Kidney (tissue), 14 donors: ENCODE results near the gene CAMKMT. TPM values are rescaled to one million over a fixed set of nuclear protein-coding genes. Genes with fewer than 3 reads are reported as not detected.

Experiments used
- DNase-seq, 5 donors: peaks; one replicate each; pipeline ENCODE4 v3.0.0-alpha.2; 2013 to 2020
- FAIRE-seq: peaks from 2 replicates; lab custom pipeline; 2012; peaks lifted over from hg19 to GRCh38; lab: Jason Lieb, UNC
- H3K27ac ChIP-seq, 2 donors: one replicate each; pipeline ENCODE4 v1.7.0; 2013; ENCODE audit warnings: low read depth in 2 of 2, low read length in 2 of 2, inconsistent platforms in 1 of 2
- H3K27me3 ChIP-seq: one replicate; pipeline ENCODE4 v1.7.1; 2013; ENCODE audit warnings: low read length, inconsistent platforms; ENCODE audit not compliant: control insufficient read depth, insufficient read depth
- H3K36me3 ChIP-seq, 3 donors: one replicate each; pipeline versions ENCODE4 v1.7.0 to v1.7.1; 2013; ENCODE audit warnings: low read length in 3 of 3, control low read depth in 1 of 3, inconsistent platforms in 1 of 3; ENCODE audit not compliant: insufficient read depth in 3 of 3, control insufficient read depth in 2 of 3
- H3K4me1 ChIP-seq, 3 donors: one replicate each; pipeline versions ENCODE4 v1.7.0 to v1.7.1; 2013; ENCODE audit warnings: low read length in 3 of 3, inconsistent platforms in 1 of 3, low read depth in 1 of 3; ENCODE audit not compliant: control insufficient read depth in 2 of 3, insufficient read depth in 2 of 3
- H3K4me3 ChIP-seq, 3 donors: one replicate each; pipeline versions ENCODE4 v1.7.0 to v1.8.1; 2013; ENCODE audit warnings: low read length in 3 of 3, control low read depth in 1 of 3, inconsistent platforms in 1 of 3
- H3K9ac ChIP-seq, 3 donors: one replicate each; pipeline versions ENCODE4 v1.7.0 to v1.7.1; 2013; ENCODE audit warnings: low read length in 3 of 3, control low read depth in 1 of 3, inconsistent platforms in 1 of 3
- H3K9me3 ChIP-seq, 3 donors: one replicate each; pipeline versions ENCODE4 v1.7.0 to v1.7.1; 2013; ENCODE audit warnings: low read length in 3 of 3, control low read depth in 1 of 3, inconsistent platforms in 1 of 3; ENCODE audit not compliant: control insufficient read depth in 2 of 3, insufficient read depth in 1 of 3
- CTCF ChIP-seq: IDR thresholded peaks from 3 replicates; pipeline ENCODE4 v1.5.1; 2012; ENCODE audit warnings: mild to moderate bottlenecking, moderate library complexity, borderline replicate concordance; ENCODE audit not compliant: insufficient read depth; ENCODE audit errors: extremely low read depth
- intact Hi-C: fragments of 100-400 bp; cut with DNase I; formaldehyde crosslinking; loops from one replicate; pipeline ENCODE4 v1.11.1; 2022
- polyA plus RNA-seq: library from polyadenylated mRNA; stranded (reverse); fragments of 350-450 nt; fragmentation: Illumina TruSeq; extraction: RNeasy Lipid Tissue Mini Kit (QIAGEN cat#74804); gene quantifications from one replicate; pipeline ENCODE4 v1.2.3, GENCODE V29; 2014; ENCODE audit warnings: low read depth, low replicate concordance; ENCODE audit not compliant: insufficient read depth
- total RNA-seq: library from RNA; stranded (reverse); fragmentation: NEBNext Ultra II Directional; extraction: Animal tissue kit (Norgen Biotek cat#: 25700); gene quantifications from one replicate; pipeline ENCODE4 v1.2.1, GENCODE V29; 2021
- donor health status: control.
- donor health status: control.
- donor health status: control.
- donor health status: control.
- donor health status: control.
- donor health status: DM: yes; HTN: yes; CAD: no.
- donor health status: Normal renal cell carcinoma (clear cell type).

CAMKMT gene
- total and polyA plus RNA-seq, 2 donors from 2014 or later: 9.9 to 14.5 TPM

DNA sequence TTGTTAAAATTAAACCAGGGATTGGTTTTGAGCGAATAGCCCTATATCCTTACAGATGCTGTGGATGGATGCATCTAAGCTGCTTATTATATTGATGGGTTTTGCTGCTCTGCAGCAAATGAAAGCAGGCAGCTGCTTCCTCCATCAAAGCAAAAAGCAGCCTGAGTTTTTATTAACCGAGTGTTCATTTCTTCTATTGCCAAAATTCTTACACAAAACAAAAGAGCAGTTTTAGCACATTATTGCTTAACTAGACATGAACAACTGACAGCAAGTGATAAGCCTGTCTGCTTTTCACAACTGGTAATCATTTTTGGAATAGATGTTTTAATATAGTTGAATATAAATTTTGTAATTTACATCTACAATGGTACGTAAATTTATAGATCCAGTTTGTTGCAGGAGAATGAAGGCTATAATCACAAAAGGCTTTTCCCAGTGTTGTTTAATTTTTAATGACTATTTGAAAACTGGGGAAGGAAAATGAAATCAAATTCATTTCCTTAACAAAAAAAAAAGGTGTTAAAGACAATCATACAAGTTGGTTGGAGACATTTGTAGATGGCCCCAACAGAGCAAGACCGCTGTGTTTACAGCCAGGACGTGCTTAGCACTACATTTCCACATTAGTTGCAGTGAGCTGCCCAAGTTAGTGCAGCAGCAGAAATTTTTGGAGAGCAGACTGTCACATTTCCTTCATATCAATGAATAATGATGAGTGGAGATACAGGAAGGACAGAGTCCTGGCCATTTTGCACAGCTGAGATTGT is 326.1 kb downstream of the CAMKMT start:
- H3K4me3 ChIP-seq: no peak overlapping the region
- DNase-seq (no peak), FAIRE-seq (no peak)
- H3K9ac ChIP-seq: no peak overlapping the region
- H3K9me3 ChIP-seq: no peaks in the 10 kb centered on the region
- H3K4me1 ChIP-seq: no peaks in the 10 kb centered on the region
- intact Hi-C loops: no loop called here
- no peak for TF ChIP-seq CTCF
- H3K27ac ChIP-seq: no peak overlapping the region
- no peaks in the 10 kb centered on the region for H3K36me3 ChIP-seq
- H3K27me3 ChIP-seq: no peaks in the 10 kb centered on the region

- H3K4me3 ChIP-seq: no peak overlapping the region
- no peak overlapping the region for H3K27ac ChIP-seq
- H3K36me3 ChIP-seq: no peaks in the 10 kb centered on the region
- FAIRE-seq: no peak
- intact Hi-C loops: no loop called here
- H3K27me3 ChIP-seq: no peaks in the 10 kb centered on the region
- no peak for TF ChIP-seq CTCF
- no peak overlapping the region for H3K9ac ChIP-seq
- H3K9me3 ChIP-seq: no peaks in the 10 kb centered on the region
- H3K4me1 ChIP-seq: no peaks in the 10 kb centered on the region
- no peak for DNase-seq
These were observed 326.8 kb downstream of the CAMKMT start for GRCh38 chr2:44688456-44689124.

- intact Hi-C loops: no loop called here
- no peak overlapping the region for H3K4me3 ChIP-seq
- H3K4me1 ChIP-seq: no peaks in the 10 kb centered on the region
- no peak for TF ChIP-seq CTCF
- H3K36me3 ChIP-seq: no peaks in the 10 kb centered on the region
- no peak for FAIRE-seq
- no peak for DNase-seq
- no peaks in the 10 kb centered on the region for H3K27me3 ChIP-seq
- H3K9me3 ChIP-seq: no peaks in the 10 kb centered on the region
- no peak overlapping the region for H3K27ac ChIP-seq
- no peak overlapping the region for H3K9ac ChIP-seq
These were observed 327.8 kb downstream of the CAMKMT start for GRCh38 chr2:44689516-44689915.
